Osteocyte (in vitro differentiated cells): ENCODE results near the gene RHBDD2. TPM values are rescaled to one million over a fixed set of nuclear protein-coding genes. Genes with fewer than 3 reads are reported as not detected.
"Not testable (repeated sequence)": the region's sequence is repeated elsewhere in the genome, so short reads cannot be mapped to it uniquely, and the experiment has no call there.

Source experiments
- DNase-seq: peaks from one replicate; pipeline ENCODE4 v3.0.0; 2021; ENCODE audit warnings: mixed read lengths; ENCODE audit not compliant: unreplicated experiment; ENCODE audit errors: extremely low spot score
- H3K27ac Mint-ChIP-seq: one replicate; pipeline ENCODE4 v1.8.0; 2021; ENCODE audit warnings: mild to moderate bottlenecking, mixed read lengths; ENCODE audit not compliant: unreplicated experiment
- H3K27me3 Mint-ChIP-seq: one replicate; pipeline ENCODE4 v1.8.0; 2021; ENCODE audit warnings: mixed read lengths; ENCODE audit not compliant: unreplicated experiment
- H3K36me3 Mint-ChIP-seq: one replicate; pipeline ENCODE4 v1.8.0; 2021; ENCODE audit warnings: mixed read lengths; ENCODE audit not compliant: unreplicated experiment
- H3K4me1 Mint-ChIP-seq: one replicate; pipeline ENCODE4 v1.8.0; 2021; ENCODE audit warnings: mixed read lengths; ENCODE audit not compliant: unreplicated experiment
- H3K4me3 Mint-ChIP-seq: one replicate; pipeline ENCODE4 v1.8.0; 2021; ENCODE audit warnings: mild to moderate bottlenecking, moderate library complexity, mixed read lengths; ENCODE audit not compliant: unreplicated experiment
- H3K9me3 Mint-ChIP-seq: one replicate; pipeline ENCODE4 v1.8.0; 2021; ENCODE audit warnings: mixed read lengths; ENCODE audit not compliant: unreplicated experiment
- CTCF ChIP-seq: fragments of 200-600 bp; sonication (generic); IDR thresholded peaks from 2 replicates; pipeline ENCODE4 v1.5.0; 2021; ENCODE audit warnings: antibody characterized with exemption, mild to moderate bottlenecking, moderate library complexity
- total RNA-seq: library from RNA; stranded (reverse); gene quantifications from 2 replicates; pipeline ENCODE4 v1.2.1, GENCODE V29; 2021

Gene RHBDD2
- total RNA-seq, 1 donor from 2014 or later: 44.8 TPM

DNA sequence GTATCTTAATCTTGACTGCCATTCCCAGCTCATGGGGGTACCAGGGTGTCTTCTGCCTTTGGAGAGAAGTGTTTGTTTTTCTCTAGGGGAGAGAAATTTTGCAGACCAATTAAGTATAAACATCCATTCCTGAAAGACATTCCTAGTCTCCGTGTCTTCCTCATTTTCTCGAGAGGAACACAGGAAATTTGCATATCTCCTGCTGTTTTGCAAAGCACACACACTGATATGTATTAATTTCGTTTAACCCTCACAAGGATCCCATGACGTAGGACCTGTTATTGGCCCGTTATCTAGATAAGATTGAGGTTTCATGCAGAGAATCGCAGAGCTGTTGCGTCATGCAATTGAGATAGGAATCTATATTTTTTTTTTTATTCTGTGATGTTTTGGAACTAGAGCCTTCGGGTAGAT, 944 bp downstream of the RHBDD2 start:
- peak overlapping the region; percentile 84 for H3K27ac Mint-ChIP-seq
- H3K9me3 Mint-ChIP-seq: no peaks in the 10 kb centered on the region
- no peaks in the 10 kb centered on the region for H3K27me3 Mint-ChIP-seq
- H3K4me3 Mint-ChIP-seq: peak overlapping the region; percentile 90
- H3K36me3 Mint-ChIP-seq: peaks cover 18% of the 10 kb centered on the region
- no peak for DNase-seq
- peaks cover 18% of the 10 kb centered on the region for H3K4me1 Mint-ChIP-seq
- TF ChIP-seq CTCF: no peak

DNA sequence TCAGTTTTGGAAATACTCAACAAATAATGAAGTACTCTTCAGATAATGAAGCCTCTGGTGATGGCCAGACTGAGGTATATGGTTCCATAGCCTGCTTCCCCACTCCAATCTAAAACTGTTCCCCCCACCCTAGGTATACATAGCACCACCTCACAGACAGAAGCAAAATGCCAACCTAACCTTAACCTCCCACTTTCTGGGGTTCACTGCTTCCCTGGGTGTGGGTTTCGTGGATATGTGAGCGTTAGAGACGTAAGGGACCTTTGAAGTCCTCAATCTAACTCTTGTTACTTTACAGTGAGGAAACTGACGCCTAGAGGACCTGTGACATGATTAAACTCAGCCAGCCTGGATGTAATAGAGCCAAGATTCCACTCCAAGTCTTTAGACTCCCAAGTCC, 1.4 kb downstream of the RHBDD2 start:
- Mint-ChIP-seq H3K9me3 (no peaks in the 10 kb centered on the region), H3K27ac (no peak overlapping the region), H3K4me3 (peak overlapping the region; percentile 90), H3K4me1 (peaks cover 18% of the 10 kb centered on the region), H3K36me3 (peaks cover 18% of the 10 kb centered on the region), H3K27me3 (no peaks in the 10 kb centered on the region)
- no peak for DNase-seq
- TF ChIP-seq CTCF: no peak

DNA sequence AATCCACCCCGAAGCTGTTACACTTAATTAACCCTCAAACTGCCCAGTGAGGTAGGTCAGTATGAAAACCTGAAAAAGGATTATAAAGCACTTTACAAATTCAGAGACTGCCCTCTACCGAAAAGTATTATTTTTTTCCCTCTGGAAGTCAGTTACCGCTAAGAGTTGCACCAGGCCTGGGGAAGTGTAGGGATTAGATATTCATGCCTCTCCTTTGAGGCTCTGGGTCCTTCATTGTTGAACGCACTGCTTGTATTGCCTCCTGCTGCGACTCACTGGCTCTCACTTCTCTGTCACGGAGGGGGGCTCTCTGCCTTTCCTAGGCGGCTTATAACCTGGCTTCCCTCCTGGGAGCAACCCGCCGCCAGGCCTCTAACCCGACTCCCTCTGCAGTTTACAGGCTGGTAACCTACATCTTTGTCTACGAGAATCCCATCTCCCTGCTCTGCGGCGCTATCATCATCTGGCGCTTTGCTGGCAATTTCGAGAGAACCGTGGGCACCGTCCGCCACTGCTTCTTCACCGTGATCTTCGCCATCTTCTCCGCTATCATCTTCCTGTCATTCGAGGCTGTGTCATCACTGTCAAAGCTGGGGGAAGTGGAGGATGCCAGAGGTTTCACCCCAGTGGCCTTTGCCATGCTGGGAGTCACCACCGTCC, 2.7 kb downstream of the RHBDD2 start:
- Mint-ChIP-seq H3K36me3 (peaks cover 23% of the 10 kb centered on the region), H3K4me3 (no peak overlapping the region), H3K27me3 (no peaks in the 10 kb centered on the region), H3K4me1 (peaks cover 18% of the 10 kb centered on the region), H3K27ac (no peak overlapping the region), H3K9me3 (no peaks in the 10 kb centered on the region)
- TF ChIP-seq CTCF: peak; percentile 21
- DNase-seq: no peak

GRCh38 chr7:75883265-75883824, 4.5 kb downstream of the RHBDD2 start:
- H3K27ac Mint-ChIP-seq, H3K27me3 Mint-ChIP-seq, H3K9me3 Mint-ChIP-seq, H3K4me3 Mint-ChIP-seq, DNase-seq: not testable (repeated sequence)
- peaks cover 15% of the 10 kb centered on the region for H3K4me1 Mint-ChIP-seq
- peaks cover 29% of the 10 kb centered on the region for H3K36me3 Mint-ChIP-seq

- H3K36me3 Mint-ChIP-seq: peaks cover 33% of the 10 kb centered on the region
These were observed 5.6 kb downstream of the RHBDD2 start for GRCh38 chr7:75884476-75884875.

More at GRCh38 chr7:75884476-75884875, 5.6 kb downstream of the RHBDD2 start:
- Mint-ChIP-seq H3K4me3 (no peak overlapping the region), H3K9me3 (no peaks in the 10 kb centered on the region), H3K4me1 (peaks cover 18% of the 10 kb centered on the region), H3K27me3 (no peaks in the 10 kb centered on the region), H3K27ac (no peak overlapping the region)
- no peak for TF ChIP-seq CTCF
- DNase-seq: no peak
